GM21526 (cell line): Measurements from ENCODE around the gene TREML4.

ENCODE experiments used
- ATAC-seq: cut with Tn5 transposase; IDR thresholded peaks from one replicate; pipeline ENCODE4 v1.9.1; 2021; ENCODE audit warnings: moderate library complexity; ENCODE audit not compliant: unreplicated experiment, low FRiP score

TREML4 gene

DNA sequence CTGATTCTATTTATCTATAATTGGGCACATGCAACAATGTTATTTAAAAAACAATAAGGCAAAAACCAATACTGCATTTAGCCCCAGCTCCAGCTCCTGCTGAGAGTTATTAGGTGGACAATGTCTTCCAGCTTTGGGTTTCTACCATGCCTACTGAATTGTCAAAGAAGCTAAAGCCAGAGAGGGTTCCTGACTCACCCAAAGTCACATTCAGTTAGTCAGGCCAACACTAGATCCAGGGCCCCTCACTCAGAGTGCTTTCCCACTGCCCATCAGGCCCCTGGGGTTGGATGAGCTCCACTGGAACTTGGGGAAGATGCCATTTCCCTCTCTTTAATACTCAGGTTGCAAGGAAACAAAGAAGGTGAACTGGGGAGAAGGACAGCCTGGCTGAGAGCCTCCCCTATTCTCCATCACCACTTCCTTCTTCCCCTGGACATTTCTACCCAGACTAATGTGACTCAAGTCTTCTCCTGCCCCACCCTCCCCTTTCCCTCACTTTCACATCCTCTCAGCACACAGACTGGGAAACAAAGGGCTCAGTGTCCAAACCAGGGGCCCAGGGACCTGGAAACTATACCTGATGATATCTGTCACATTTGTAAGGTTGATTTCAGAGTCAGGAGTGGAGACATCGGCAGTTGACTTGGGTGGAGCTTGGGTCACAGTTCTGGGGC lies 52.4 kb downstream of the TREML4 start:
- no peak for ATAC-seq

DNA sequence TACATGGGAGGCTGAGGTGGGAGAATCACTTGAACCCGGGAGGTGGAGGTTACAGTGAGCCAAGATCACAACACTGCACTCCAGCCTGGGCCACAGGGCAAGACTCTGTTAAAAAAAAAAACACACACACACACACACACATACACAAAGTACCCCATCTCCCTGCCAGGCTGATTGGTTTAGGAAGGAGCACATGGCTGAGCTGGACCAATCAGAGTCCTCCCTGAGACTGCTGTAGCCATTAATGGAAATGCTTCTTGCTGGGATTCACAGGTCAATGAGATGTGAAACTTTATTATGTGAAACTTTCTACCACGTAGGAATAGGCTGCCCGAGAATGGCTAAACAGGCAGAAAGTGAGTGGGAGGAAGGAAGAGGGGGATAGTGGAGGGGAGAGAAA lies 55.5 kb downstream of the TREML4 start:
- no peak for ATAC-seq

DNA sequence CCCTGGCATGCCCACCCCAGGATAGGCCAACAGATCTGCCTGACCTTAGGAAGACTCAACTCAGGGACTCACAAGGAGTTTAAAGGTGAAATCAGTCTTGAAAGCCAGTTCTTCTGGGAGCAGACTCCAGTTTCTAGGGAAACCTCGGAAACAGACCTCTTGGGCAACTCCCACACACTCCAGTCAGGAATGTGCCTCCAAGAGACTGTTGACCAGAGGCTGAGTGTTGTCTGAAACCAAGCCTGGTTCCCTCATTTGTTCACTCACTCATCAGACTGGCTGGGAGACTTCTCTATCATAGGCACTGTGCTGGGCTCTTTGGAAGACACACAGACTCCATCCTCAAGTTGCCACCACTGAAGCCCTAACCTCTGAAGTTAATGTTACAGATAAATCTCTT lies 56.6 kb downstream of the TREML4 start:
- ATAC-seq, result no peak

DNA sequence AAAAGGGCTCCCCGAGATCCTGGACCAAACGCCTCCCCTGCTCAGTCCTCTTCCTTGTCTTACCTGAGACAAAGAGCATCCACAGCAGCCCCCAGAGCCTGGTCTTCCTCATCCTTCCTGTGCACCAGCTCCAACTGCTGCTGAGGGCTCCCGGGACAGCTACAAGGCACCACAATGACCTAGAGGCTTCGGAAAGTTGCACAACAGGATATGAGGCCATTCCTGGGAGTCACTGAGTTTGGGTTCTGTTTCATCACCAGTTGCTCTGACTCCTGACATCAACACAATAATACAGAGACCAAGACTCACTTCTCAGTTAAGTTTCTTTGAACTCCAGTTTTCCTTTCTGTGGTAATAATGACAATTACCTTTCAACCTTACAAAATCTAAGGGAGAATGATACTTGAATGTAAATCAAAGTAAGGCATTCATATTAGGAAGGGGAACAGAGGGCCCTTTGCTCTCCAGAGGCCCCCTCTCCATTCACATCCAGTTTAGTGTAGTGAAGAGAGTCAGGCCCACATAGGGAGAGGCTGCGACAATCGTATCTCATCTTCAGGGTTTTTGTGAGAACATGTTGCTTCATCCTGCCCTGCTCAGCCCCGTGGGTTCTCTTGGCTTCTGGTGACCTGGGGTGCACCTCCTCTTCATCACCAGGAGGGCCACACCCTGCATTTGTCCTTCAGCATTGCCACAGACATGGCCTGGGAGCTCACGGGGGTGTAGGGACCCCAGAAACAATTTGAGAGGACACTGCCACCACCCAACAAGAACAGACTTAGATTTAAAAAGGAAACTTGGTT lies 58.6 kb downstream of the TREML4 start, which contains the start of gene TREM1:
Gene TREM1 (minus strand): TSS at position 139 of the 803 bp plus-strand sequence. CDS start 27 bp downstream, at position 112.
- no peak for ATAC-seq

DNA sequence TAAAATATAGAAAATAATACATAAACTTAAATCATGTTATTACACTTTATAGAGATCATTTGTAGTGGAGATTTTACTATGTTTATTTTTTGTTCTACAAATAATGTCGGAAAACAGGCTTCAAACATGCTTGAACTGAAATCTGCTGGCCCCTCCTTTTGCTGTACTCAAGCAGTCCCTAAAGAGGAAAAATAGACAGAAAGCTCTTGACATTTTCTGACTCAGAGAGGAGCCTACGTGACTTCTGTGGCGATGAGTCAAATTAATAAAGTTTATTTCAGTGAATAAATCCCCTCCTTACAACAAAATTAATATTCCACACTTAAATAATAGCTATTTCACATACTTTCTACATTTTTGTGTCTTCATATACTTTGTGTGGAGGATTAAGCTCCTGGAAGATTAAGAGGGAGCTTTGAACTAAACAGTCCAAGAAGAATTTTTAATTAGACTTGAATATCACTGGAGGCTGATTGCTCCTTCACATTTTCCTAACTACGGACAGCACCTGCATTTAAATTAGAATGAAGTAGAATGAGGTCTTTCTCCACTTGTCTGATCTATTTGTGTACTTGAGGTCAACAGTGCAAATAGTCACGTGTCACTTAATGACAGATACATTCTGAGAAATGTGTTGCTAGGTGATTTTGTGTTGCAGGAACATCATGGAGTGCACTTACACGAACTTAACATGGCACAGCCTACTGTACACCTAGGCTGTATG lies 60.0 kb downstream of the TREML4 start:
- no peak for ATAC-seq
